GM21526 (cell line): ENCODE data around the gene ZNF142.

ENCODE experiments used
- ATAC-seq: cut with Tn5 transposase; IDR thresholded peaks from one replicate; pipeline ENCODE4 v1.9.1; 2021; ENCODE audit warnings: moderate library complexity; ENCODE audit not compliant: unreplicated experiment, low FRiP score

Gene ZNF142

DNA sequence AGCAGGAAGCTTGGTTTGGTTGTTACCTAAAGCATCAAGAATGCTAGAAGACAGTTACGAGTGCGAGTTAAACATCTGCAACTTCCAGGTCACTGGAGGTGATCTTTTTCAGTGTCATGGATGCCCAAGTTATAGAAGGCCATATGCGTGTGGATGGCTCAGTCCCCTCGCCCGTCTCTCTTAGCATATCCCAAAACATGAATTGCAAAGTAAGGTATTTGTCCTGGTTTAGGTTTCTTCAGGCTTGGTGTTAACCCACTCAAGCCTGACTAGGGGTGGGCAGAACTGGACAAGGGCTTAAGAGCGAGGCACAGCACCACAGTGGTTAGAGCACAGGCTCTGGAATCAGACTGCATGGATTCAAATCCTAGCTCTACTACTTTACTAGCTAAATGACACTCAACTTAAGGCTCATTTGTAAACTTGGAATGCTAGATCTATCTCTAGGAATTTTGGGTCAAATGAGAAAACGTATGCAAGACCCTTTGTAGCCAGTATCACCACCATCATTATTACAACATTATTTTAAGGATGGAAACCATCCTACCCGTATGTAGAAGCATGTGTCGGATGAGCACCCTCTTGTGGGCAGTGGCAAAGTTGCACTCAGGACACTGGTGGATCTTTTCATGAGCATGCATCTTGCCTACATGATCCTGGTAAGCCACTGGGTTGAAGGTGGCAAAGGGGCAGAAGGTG is 11.2 kb downstream of the ZNF142 start:
- ATAC-seq: no peak

DNA sequence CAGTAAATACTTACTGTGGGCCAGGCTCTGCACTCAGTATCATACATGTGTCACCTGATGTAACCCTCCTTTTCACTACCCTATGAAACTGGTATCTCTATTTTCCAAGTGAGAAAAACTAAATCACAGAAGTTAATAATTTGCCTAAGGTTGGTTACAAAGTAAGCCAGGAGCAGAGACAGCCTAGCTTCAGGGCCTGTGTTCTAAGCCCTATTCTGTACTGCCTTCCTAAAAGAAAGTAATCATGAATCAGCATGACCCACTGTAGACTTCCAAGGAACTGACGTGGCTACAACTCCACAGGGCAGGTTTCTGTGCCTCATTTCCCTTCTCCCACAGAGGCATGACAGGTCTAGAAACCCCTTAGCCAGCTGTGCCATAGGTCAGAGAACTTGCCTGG is 14.3 kb downstream of the ZNF142 start:
- ATAC-seq: no peak

DNA sequence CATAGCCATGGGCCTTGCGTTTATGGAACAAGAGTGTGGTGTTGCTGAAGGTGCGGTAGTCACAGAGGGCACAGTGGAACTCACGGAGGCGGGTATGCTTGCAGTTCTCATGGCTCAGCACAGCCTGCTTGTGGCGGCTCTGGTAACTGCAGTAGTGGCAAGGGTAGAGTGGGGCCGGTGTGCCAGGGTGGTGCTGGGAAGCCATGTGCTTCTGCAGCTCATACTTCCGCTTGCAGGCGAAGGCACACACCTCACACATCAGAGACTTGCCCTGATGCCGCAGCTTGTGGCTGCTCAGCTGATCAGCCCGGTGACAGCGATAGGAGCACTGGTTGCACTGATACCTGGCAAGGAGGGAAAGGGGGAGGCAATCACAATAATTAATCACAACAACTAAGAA is 14.7 kb downstream of the ZNF142 start:
- ATAC-seq: no peak

DNA sequence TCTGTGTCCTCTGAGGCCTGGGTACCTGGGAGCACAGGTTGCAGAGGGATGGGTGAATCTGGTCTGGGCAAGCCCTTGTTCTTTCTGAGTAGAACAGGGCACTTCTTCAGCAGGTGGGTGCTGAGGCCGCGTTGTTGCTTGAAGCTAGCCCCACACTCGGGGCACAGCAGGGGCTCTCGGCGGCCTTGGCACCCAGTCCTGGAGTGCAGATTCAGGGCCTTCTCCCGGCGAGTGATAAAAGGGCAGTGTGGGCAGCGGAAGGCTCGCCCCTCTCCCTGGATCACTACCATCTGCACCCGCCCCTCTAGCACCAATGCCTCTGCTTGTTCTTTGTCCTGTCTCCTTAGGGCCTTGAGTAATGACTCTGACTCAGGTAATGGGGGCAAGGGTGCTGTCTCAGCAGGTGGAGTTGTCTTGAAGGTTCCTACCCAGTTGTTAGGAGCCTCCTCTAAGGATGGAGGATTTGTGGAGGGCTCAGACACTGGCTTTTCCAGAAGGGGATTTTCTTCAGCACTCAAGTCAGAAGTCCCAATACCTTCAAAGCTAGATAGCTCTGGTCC is 15.6 kb downstream of the ZNF142 start:
- no peak for ATAC-seq

DNA sequence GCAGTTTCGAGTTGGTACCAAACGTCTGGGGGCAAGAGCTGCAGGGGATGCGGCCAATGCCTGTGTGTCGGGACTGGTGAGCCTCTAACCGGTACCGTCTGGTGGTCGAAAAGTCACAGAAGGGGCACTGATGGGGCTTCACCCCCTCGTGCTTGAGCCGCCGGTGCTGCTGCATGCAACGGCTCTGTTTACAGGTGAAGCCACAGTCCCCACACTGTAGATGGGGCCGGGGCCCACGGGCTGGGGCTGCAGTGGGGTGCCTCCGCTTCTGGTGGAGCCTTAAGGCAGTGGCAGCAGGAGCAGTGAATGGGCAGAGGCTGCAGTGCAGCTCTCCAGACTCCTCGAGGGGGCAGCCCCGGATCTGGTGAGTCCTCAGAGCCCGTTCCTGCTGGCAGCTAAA is 16.6 kb downstream of the ZNF142 start:
- no peak for ATAC-seq

DNA sequence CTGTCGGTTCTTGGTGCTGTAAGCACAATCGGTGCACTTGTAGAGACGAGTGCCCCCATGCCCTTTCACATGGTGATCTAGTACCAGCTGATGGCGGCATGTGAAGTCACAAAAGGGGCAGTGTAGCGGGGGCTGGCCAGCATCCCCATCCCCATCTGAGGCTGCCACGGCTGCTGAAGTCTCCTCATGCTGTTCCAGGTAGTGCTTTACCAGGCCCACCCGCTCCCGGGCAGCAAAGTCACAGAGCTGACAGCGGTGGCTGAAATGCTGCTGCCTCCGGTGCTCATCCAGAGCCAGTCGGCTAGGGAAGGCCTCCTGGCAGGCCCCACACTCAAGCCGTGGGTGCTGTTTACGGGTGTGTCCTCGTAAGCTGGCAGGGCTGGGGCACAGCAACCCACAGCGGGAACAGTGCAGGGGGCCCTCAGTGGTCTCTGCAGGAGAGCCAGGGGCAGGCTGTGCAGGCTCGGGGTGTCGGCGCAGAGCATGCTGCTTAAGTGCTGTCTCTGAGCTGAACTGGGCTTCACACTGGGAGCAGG is 17.2 kb downstream of the ZNF142 start:
- ATAC-seq: no peak

DNA sequence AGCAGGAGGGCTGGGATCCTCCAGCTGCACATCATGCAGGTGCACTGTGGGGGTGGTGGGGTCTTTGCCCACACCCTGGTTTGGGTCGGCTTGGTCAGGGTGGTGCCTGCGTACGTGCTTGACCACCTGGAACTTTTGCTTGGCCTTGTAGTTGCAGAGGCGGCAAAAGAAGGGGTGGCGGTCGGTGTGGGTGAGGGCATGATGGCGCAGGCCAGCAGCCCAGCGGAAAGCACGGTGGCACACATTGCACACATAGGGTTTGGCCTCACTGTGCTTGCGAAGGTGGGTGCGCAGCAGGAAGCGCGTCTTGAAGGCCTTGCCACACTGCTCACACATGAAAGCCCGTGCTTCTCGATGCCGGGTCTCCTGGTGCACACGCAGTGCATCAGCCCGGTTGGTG is 21.1 kb downstream of the ZNF142 start:
- ATAC-seq: no peak

DNA sequence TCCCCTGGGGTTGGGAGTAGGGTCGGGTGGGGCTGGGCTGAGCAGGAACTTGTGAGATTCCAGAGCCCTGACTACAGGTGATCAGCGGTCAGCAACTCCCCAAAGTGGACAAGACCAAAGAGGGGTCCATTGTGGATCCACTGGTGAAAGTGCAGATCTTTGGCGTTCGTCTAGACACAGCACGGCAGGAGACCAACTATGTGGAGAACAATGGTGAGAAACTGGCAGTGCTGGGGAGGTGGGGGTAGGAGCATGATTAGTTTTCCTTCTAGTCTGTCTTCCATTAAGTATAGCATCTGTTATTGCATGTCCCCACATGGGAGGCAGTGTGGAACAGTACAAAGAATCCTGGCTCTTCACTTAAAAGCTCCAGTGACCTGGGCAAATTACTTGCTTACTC is 23.7 kb downstream of the ZNF142 start:
- no peak for ATAC-seq

DNA sequence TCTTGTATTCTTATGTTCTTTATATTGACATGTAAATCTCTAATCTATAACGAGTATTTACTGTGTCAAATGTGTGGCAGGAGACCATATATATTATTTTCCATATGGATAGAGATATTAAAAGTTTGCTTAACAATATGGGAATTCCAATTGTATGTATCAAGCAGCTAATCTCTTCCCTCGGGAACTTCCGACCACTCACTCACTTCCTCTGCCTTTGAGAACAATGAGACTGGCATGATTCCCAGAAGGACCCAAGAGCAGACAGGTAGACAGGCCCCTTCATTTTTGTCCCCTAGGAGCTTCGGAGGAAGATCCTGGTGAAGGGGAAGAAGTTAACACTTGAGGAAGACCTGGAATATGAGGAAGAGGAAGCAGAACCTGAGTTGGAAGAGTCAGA is 27.6 kb downstream of the ZNF142 start:
- no peak for ATAC-seq

DNA sequence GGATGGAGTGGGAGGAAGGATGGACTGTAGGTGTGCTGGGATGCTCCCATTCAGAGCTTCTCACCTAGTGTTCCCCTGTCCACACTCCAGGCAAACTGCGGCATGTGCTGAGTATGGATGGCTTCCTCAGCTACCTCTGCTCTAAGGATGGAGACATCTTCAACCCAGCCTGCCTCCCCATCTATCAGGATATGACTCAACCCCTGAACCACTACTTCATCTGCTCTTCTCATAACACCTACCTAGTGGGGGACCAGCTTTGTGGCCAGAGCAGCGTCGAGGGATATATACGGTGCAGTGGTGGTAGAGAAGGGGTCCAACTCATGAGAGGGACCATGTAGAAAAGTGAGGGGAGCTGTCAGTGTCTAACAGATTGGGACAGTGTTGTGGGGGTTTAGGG is 31.5 kb downstream of the ZNF142 start:
- ATAC-seq: no peak

DNA sequence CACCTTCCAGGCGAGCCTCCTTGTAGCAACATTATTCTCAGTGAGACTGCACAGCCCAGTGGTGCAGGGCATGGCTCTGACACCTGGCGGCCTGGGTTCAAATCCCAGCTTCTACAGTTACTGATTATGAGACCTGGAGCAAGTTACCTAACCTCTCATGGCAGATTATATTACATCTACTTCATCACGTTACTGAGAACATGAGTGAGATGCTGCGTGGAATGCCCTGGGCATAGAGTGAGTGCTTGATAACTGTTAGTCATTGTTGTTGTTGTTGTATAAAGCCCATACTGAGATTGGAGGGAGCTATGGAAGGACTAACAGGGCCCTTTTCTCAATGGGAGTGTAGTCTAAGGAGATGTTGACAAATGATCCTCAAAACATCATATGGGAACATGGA is 33.1 kb downstream of the ZNF142 start:
- ATAC-seq: no peak

DNA sequence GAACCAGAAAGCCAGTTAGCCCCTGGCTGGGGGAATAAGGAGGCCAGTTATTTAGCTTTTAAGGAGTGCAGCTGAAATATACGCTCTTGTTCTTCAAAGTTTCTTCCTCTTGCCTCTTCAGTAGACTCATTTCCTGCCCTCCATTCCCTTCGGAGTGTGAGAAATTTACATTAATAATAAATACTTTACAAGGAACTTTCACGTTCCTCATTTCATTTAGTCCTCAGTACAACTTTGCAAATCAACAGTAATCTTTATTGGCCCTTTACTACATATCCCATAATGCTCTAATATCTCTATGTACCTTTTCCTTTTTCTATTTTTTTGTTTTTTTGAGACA is 36.1 kb downstream of the ZNF142 start:
- no peak for ATAC-seq

DNA sequence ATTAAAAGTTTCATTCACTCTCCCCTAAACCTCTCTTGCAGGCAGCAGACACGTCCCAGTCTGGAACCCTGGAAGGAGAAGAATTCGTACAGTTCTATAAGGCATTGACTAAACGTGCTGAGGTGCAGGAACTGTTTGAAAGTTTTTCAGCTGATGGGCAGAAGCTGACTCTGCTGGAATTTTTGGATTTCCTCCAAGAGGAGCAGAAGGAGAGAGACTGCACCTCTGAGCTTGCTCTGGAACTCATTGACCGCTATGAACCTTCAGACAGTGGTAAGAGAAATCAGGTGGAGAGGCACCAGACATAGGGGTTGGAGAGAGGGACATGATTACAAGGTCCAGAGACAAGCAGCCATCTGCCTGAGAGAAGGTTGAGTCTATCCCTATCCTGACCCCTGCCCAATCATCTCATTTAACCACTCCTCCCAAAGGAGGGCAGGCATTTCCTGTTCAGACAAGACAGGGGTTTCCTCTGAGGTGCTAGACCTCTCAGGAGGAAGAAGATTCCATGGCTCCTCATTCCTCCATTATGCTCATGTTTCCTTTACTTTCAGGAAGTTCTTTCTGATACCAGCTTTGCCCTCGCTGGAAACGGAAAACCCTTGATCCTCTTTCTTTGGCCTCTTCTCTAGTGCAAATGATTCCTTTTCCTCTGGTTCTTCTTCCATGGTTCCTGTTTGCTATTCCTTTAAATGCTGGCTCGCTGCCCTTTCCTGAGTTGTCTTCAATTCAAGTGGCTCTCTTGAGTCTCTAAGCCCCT is 36.6 kb downstream of the ZNF142 start:
- ATAC-seq: no peak

DNA sequence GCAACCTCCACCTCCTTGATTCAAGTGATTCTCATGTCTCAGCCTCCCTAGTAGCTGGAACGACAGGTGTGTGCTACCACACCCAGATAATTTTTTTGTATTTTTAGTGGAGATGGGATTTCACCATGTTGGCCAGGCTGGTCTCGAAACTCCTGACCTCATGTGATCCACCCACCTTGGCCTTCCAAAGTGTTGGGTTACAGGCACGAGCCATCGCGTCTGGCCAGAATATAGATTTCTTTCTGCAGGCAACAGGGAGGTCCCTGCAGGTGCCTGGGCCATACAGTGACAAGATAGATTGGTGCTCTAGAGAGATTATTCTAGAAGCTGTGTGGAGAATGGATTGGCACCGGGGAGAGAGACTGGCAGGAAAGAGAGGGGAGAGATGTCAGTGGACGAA is 38.4 kb downstream of the ZNF142 start:
- ATAC-seq: no peak

DNA sequence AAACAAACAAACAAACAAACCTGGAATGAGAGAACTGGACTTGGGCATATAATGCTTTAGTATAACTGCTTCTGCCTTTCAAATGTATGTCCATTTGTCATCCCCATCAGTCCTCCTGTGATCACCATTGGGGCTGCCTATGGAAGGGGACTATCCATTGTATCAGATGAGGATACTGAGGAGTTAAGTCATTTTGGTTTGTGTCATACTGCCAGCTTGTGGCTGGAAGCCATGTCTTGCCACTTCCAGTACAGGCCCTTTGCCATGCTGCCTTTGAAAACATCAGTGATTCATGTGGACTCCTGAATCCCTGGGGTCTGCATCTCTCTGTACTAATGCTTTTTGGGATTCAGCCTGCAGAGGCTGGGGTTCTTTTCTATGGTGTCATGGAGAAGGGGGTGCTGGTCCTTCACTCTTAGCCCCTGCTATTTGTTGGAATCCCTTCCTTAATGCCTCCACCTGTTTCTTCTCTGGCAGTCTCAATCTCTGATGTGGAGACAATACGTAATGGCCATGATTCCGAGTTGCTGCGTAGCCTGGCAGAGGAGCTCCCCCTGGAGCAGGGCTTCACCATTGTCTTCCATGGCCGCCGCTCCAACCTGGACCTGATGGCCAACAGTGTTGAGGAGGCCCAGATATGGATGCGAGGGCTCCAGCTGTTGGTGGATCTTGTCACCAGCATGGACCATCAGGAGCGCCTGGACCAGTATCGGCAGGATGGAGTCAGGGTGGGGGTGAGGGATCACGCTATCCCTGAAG is 41.1 kb downstream of the ZNF142 start:
- ATAC-seq: no peak

DNA sequence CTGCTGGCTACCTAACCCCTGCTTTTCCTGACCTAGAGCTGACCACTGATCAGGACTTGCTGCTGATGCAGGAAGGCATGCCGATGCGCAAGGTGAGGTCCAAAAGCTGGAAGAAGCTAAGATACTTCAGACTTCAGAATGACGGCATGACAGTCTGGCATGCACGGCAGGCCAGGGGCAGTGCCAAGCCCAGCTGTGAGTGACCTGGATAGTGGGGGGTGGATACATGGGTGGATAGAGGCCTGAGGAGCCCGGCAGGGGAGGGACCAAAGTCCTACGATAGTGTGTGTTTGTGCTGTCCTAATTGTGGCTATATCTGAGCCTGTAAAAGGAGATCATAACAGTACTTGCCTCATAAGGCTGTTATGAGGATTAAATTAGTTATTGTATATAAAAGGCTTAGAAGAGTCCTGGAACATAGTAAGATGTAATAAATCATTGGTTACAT is 43.5 kb downstream of the ZNF142 start:
- no peak for ATAC-seq

DNA sequence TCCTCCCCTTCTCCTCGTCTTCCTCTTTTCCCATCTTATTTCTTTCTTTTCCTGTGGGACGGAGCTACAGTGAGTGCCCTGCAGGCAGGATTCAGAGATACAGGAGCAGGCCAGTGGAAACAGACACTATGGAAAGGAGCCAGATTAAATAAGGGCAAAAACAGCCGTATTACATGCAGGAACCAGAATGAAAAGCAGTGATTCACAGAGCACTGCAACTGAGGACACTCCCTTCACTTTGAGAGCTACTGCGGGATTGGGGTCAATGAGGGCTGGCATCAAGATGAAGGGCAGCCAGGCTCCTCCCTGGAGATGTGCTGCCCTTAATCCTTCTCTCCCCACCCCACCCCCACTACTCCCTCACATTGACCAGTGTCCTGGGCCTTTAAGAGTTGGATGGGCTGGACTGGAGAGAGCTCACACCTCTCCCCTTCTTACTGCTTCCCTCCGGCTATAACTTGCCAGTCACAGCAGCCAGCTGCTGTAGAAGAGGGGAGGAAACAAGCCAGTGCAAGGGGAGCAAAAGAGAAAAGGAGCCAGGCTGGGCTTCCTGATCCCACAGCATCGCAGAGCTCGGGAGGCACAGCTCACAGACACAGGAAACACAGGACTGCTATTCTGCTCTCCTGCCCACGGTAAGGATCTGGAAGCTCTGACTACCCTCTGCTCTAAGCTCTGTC is 51.8 kb downstream of the ZNF142 start, which contains the start of gene PLCD4:
TSS of gene PLCD4 (plus strand) at position 464 of the 680 bp plus-strand sequence. CDS start 7,841 bp downstream, outside the sequence.
- no peak for ATAC-seq

DNA sequence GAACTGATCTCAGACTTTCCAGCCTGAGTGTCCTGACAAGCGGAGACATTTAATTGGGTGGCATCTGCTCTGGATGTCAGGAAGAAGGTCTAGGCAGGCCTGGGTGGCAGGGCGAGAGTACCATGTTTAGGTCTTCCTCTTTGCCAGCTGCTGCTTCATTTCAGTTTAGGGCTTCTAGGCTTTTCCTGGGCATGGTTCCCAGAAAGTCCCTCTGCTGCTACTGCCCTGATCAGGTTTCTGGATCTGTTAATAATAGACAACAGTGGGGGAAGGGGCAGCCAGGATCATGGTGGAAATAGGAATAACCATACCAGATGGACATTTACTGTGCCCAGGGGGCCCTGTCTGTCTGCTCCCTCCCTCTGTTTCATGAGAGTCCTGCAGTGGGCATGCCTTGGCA is 54.0 kb downstream of the ZNF142 start:
- ATAC-seq: no peak
